ENCODE results near the gene SKIDA1.

DNA sequence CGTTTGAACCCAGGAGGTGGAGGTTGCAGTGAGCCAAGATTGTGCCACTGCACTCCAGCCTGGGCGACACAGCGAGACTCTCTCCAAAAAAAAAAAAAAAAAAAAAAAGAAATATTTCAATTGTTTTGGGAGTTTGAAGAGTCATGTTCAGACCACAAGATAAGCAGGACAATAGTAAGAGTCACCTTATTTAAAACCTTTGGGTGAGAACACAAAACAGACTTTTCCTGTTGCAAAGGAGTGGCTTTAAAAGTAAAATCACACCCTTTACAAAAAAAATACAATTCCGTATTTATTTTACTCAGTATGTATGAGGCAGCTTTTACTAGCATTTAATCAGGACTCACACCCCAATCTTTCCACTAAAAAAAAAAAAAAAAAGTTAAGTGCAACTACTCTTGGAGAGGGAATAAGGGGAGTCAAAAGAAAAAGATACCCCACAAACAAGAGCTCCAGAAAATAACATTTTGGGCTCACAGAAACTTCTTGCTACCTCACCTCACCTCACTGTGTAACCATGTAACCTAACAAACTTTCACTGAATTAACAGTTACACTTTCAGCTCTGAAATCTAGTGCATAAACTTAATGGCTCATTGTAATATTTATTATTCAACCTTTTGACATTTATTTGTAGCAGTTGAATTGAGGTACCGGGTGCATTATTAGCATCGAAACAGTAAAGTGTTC is 11.2 kb downstream of the SKIDA1 start:
- TF ChIP-seq POLR2A (IDR thresholded peaks at IDR 0.05): no peak
- TF ChIP-seq, protein P1, sequence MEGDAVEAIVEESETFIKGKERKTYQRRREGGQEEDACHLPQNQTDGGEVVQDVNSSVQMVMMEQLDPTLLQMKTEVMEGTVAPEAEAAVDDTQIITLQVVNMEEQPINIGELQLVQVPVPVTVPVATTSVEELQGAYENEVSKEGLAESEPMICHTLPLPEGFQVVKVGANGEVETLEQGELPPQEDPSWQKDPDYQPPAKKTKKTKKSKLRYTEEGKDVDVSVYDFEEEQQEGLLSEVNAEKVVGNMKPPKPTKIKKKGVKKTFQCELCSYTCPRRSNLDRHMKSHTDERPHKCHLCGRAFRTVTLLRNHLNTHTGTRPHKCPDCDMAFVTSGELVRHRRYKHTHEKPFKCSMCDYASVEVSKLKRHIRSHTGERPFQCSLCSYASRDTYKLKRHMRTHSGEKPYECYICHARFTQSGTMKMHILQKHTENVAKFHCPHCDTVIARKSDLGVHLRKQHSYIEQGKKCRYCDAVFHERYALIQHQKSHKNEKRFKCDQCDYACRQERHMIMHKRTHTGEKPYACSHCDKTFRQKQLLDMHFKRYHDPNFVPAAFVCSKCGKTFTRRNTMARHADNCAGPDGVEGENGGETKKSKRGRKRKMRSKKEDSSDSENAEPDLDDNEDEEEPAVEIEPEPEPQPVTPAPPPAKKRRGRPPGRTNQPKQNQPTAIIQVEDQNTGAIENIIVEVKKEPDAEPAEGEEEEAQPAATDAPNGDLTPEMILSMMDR (IDR thresholded peaks at IDR 0.05): no peak
